Measurements from ENCODE around the gene RAVER2. TPM values are rescaled to one million over a fixed set of nuclear protein-coding genes. Genes with fewer than 3 reads are reported as not detected.
"Not testable (repeated sequence)": the region's sequence is repeated elsewhere in the genome, so short reads cannot be mapped to it uniquely, and the experiment has no call there.

The RAVER2 gene
- total RNA-seq, 2 experiments from 2014 or later: 0.80 to 1.0 TPM

- ATAC-seq (ENCODE audit: poor library complexity) (no peak), DNase-seq (no peak)
- H3K4me1 ChIP-seq (ENCODE audit: insufficient read depth, low read length): no peaks in the 10 kb centered on the region
- no peak overlapping the region for H3K4me3 ChIP-seq (ENCODE audit: low read length)
- H3K36me3 Mint-ChIP-seq (ENCODE audit: low read depth): no peaks in the 10 kb centered on the region
- H3K36me3 ChIP-seq (ENCODE audit: insufficient read depth, low read length): no peaks in the 10 kb centered on the region
- no peaks in the 10 kb centered on the region for H3K9me3 ChIP-seq (ENCODE audit: control insufficient read depth in 1 of 2, insufficient read depth in 1 of 2, low read length in 2 of 2)
- intact Hi-C loops (cut with DNase I, micrococcal nuclease): no loop called here
- H3K27me3 Mint-ChIP-seq: peaks cover 13% of the 10 kb centered on the region
- no peak overlapping the region for H3K27ac Mint-ChIP-seq
- no peak overlapping the region for H3K27ac ChIP-seq (ENCODE audit: low read depth in 1 of 2, low read length in 2 of 2)
- peaks cover 0 to 5% of the 10 kb centered on the region in 2 experiments for H3K27me3 ChIP-seq (ENCODE audit: control insufficient read depth in 1 of 2, insufficient read depth in 2 of 2, low read length in 2 of 2)
- no peaks in the 10 kb centered on the region for H3K4me1 Mint-ChIP-seq (ENCODE audit: low read depth)
- CTCF ChIA-PET: no interaction called here
- peaks cover 2% of the 10 kb centered on the region for H3K9me3 Mint-ChIP-seq
- no peak overlapping the region for H3K4me3 Mint-ChIP-seq
- POLR2A ChIA-PET: no interaction called here
- no peak for TF ChIP-seq CTCF (IDR thresholded peaks at IDR 0.05)
These were observed 45.5 kb upstream of the RAVER2 start for GRCh38 chr1:64699327-64699726.

- DNase-seq: no peak
- intact Hi-C loops (cut with DNase I, micrococcal nuclease): no loop called here
- Histone ChIP-seq H3K27ac (ENCODE audit: low read depth in 1 of 2, low read length in 2 of 2) (no peak overlapping the region), H3K36me3 (ENCODE audit: insufficient read depth, low read length) (no peaks in the 10 kb centered on the region), H3K27me3 (ENCODE audit: control insufficient read depth in 1 of 2, insufficient read depth in 2 of 2, low read length in 2 of 2) (peaks cover 0 to 5% of the 10 kb centered on the region in 2 experiments), H3K4me3 (ENCODE audit: low read length) (no peak overlapping the region), H3K9me3 (ENCODE audit: control insufficient read depth in 1 of 2, insufficient read depth in 1 of 2, low read length in 2 of 2) (no peaks in the 10 kb centered on the region), H3K4me1 (ENCODE audit: insufficient read depth, low read length) (no peaks in the 10 kb centered on the region)
- Mint-ChIP-seq H3K27ac (no peak overlapping the region), H3K36me3 (ENCODE audit: low read depth) (no peaks in the 10 kb centered on the region), H3K4me3 (no peak overlapping the region), H3K4me1 (ENCODE audit: low read depth) (no peaks in the 10 kb centered on the region), H3K27me3 (peaks cover 13% of the 10 kb centered on the region), H3K9me3 (peaks cover 2% of the 10 kb centered on the region)
- POLR2A ChIA-PET: no interaction called here
- ATAC-seq (ENCODE audit: poor library complexity): no peak
- CTCF ChIA-PET: no interaction called here
- no peak for TF ChIP-seq CTCF (IDR thresholded peaks at IDR 0.05)
These were observed 43.8 kb upstream of the RAVER2 start for GRCh38 chr1:64701071-64701470.

GRCh38 chr1:64701886-64702285 is 43.0 kb upstream of the RAVER2 start:
- Histone ChIP-seq H3K9me3 (ENCODE audit: control insufficient read depth in 1 of 2, insufficient read depth in 1 of 2, low read length in 2 of 2) (no peaks in the 10 kb centered on the region), H3K36me3 (ENCODE audit: insufficient read depth, low read length) (no peaks in the 10 kb centered on the region), H3K27me3 (ENCODE audit: control insufficient read depth in 1 of 2, insufficient read depth in 2 of 2, low read length in 2 of 2) (peaks cover 0 to 5% of the 10 kb centered on the region in 2 experiments), H3K4me1 (ENCODE audit: insufficient read depth, low read length) (no peaks in the 10 kb centered on the region), H3K27ac (ENCODE audit: low read depth in 1 of 2, low read length in 2 of 2) (no peak overlapping the region), H3K4me3 (ENCODE audit: low read length) (no peak overlapping the region)
- Mint-ChIP-seq H3K9me3 (peaks cover 2% of the 10 kb centered on the region), H3K4me3 (no peak overlapping the region), H3K36me3 (ENCODE audit: low read depth) (no peaks in the 10 kb centered on the region), H3K4me1 (ENCODE audit: low read depth) (no peaks in the 10 kb centered on the region), H3K27ac (no peak overlapping the region), H3K27me3 (peaks cover 13% of the 10 kb centered on the region)
- TF ChIP-seq CTCF (IDR thresholded peaks at IDR 0.05): no peak
- CTCF ChIA-PET: no interaction called here
- POLR2A ChIA-PET: no interaction called here
- DNase-seq (no peak), ATAC-seq (ENCODE audit: poor library complexity) (no peak)
- intact Hi-C loops (cut with DNase I, micrococcal nuclease): no loop called here

- H3K9me3 Mint-ChIP-seq; intact Hi-C loops (cut with DNase I, micrococcal nuclease); H3K4me1 ChIP-seq (ENCODE audit: insufficient read depth, low read length); H3K36me3 ChIP-seq (ENCODE audit: insufficient read depth, low read length); H3K9me3 ChIP-seq (ENCODE audit: control insufficient read depth in 1 of 2, insufficient read depth in 1 of 2, low read length in 2 of 2); H3K36me3 Mint-ChIP-seq (ENCODE audit: low read depth); POLR2A ChIA-PET; CTCF ChIA-PET; H3K4me3 ChIP-seq (ENCODE audit: low read length); H3K4me1 Mint-ChIP-seq (ENCODE audit: low read depth); ATAC-seq (ENCODE audit: poor library complexity); H3K27me3 ChIP-seq (ENCODE audit: control insufficient read depth in 1 of 2, insufficient read depth in 2 of 2, low read length in 2 of 2); H3K27ac Mint-ChIP-seq; H3K27ac ChIP-seq (ENCODE audit: low read depth in 1 of 2, low read length in 2 of 2); H3K4me3 Mint-ChIP-seq; DNase-seq: not testable (repeated sequence)
- H3K27me3 Mint-ChIP-seq: peaks cover 13% of the 10 kb centered on the region
These were observed 42.2 kb upstream of the RAVER2 start for GRCh38 chr1:64702670-64703069.

Measured in CD4-positive, alpha-beta T cell (primary cell).